HepG2 (cell line): ENCODE results near the gene INF2. TPM values are rescaled to one million over a fixed set of nuclear protein-coding genes. Genes with fewer than 3 reads are reported as not detected.

Source experiments
- DZIP1 ChIP-seq: sonication (generic); formaldehyde crosslinking; IDR thresholded peaks from 2 replicates; pipeline ENCODE4 v1.5.0; 2020; ENCODE audit warnings: mild to moderate bottlenecking, missing genetic modification reagents
- FOXM1 ChIP-seq: sonication (generic); formaldehyde crosslinking; IDR thresholded peaks from 2 replicates; pipeline ENCODE4 v1.5.0; 2020; ENCODE audit warnings: missing genetic modification reagents
- GMEB2 ChIP-seq: IDR thresholded peaks from 2 replicates; pipeline ENCODE4 v1.6.1; 2016; ENCODE audit warnings: missing biosample characterization, missing genetic modification reagents, low read depth
- GPBP1L1 ChIP-seq: sonication (generic); formaldehyde crosslinking; IDR thresholded peaks from 2 replicates; pipeline ENCODE4 v1.5.0; 2020; ENCODE audit warnings: mild to moderate bottlenecking, missing genetic modification reagents
- HOXA5 ChIP-seq: sonication (generic); formaldehyde crosslinking; IDR thresholded peaks from 2 replicates; pipeline ENCODE4 v1.4.0; 2020; ENCODE audit warnings: missing genetic modification reagents
- HOXA9 ChIP-seq: sonication (generic); formaldehyde crosslinking; IDR thresholded peaks from 2 replicates; pipeline ENCODE4 v1.8.1; 2022; ENCODE audit warnings: missing genetic modification reagents, mild to moderate bottlenecking, moderate library complexity, borderline replicate concordance
- JUN ChIP-seq: sonication (generic); formaldehyde crosslinking; IDR thresholded peaks from 2 replicates; pipeline ENCODE4 v1.4.0; 2020; ENCODE audit warnings: mild to moderate bottlenecking, missing genetic modification reagents
- THAP11 ChIP-seq: IDR thresholded peaks from 2 replicates; pipeline ENCODE4 v1.6.1; 2016; ENCODE audit warnings: missing biosample characterization, missing genetic modification reagents
- TRIM22 ChIP-seq: fragments of 450-650 bp; IDR thresholded peaks from 2 replicates; pipeline ENCODE4 v1.6.1; 2017
- WIZ ChIP-seq: sonication (generic); formaldehyde crosslinking; IDR thresholded peaks from 2 replicates; pipeline ENCODE4 v1.5.1; 2020; ENCODE audit warnings: mild to moderate bottlenecking, missing genetic modification reagents
- ZFX ChIP-seq: sonication (generic); formaldehyde crosslinking; IDR thresholded peaks from 2 replicates; pipeline ENCODE4 v1.4.0; 2020; ENCODE audit warnings: mild to moderate bottlenecking, low read depth, missing genetic modification reagents, moderate library complexity
- ZFY ChIP-seq: sonication (generic); formaldehyde crosslinking; IDR thresholded peaks from 2 replicates; pipeline ENCODE4 v1.4.0; 2020; ENCODE audit warnings: missing genetic modification reagents
- ZNF432 ChIP-seq: sonication (generic); formaldehyde crosslinking; IDR thresholded peaks from 2 replicates; pipeline ENCODE4 v1.5.0; 2020; ENCODE audit warnings: missing genetic modification reagents, mild to moderate bottlenecking, borderline replicate concordance
- ZNF513 ChIP-seq: sonication (generic); formaldehyde crosslinking; conservative IDR thresholded peaks from 2 replicates; pipeline ENCODE4 v1.5.0; 2020; ENCODE audit warnings: missing genetic modification reagents
- ZNF569 ChIP-seq: sonication (generic); formaldehyde crosslinking; IDR thresholded peaks from 2 replicates; pipeline ENCODE4 v1.5.0; 2020; ENCODE audit warnings: mild to moderate bottlenecking, missing genetic modification reagents, moderate library complexity, borderline replicate concordance
- ZNF720 ChIP-seq: sonication (generic); formaldehyde crosslinking; IDR thresholded peaks from 2 replicates; pipeline ENCODE4 v1.4.0; 2020; ENCODE audit warnings: missing genetic modification reagents
- ZSCAN22 ChIP-seq: sonication (generic); formaldehyde crosslinking; IDR thresholded peaks from 2 replicates; pipeline ENCODE4 v1.4.0; 2020; ENCODE audit warnings: mild to moderate bottlenecking, missing genetic modification reagents
- ZSCAN30 ChIP-seq: sonication (generic); formaldehyde crosslinking; IDR thresholded peaks from 2 replicates; pipeline ENCODE4 v1.5.0; 2020; ENCODE audit warnings: mild to moderate bottlenecking, missing genetic modification reagents
- polyA plus RNA-seq, 8 experiments: library from polyadenylated mRNA; depleted of rRNA in 3 of 8; stranded (reverse) in 7 of 8; unstranded in 1 of 8; fragments of >200 nt; fragmentation: Illumina TruSeq in 4 of 8; extraction: Trizol in 4 of 8; gene quantifications; 2 replicates each; pipeline versions ENCODE4 v1.2.1 to v1.2.3, GENCODE V29; 2011 to 2016; ENCODE audit warnings: low read depth in 4 of 8, missing spikeins in 1 of 8, mixed read lengths in 1 of 8; ENCODE audit not compliant: insufficient read depth in 1 of 8
- total RNA-seq, 5 experiments: library from RNA; depleted of rRNA; stranded (reverse); fragments of >200 nt; fragmentation: Illumina TruSeq; extraction: Trizol; gene quantifications; 2 replicates each; pipeline ENCODE4 v1.2.3, GENCODE V29; 2016; ENCODE audit warnings: low read depth in 1 of 5
- TF ChIP-seq, protein P1 (sequence below): sonication (generic); formaldehyde crosslinking; IDR thresholded peaks from 2 replicates; pipeline ENCODE4 v1.8.0; 2022; ENCODE audit warnings: mild to moderate bottlenecking, missing genetic modification reagents, moderate library complexity

Gene INF2
- total and polyA plus RNA-seq, 2 of the 13 experiments (the other 11 are each of a cell fraction or from before 2014, with no cell fraction given) = 16.4 to 26.4 TPM

GRCh38 chr14:104689109-104689880 is at the start of gene INF2 (continued):
- TF ChIP-seq DZIP1 (CRISPR knock-in tag) (no peak), THAP11 (0 out of 2 replicates have a peak, but pooled peaks have one; percentile 7), TRIM22 (no peak), HOXA9 (CRISPR knock-in tag) (no peak), ZFX (CRISPR knock-in tag) (peak; percentile 46), ZSCAN22 (CRISPR knock-in tag) (no peak), ZNF569 (no peak), ZNF720 (no peak), ZNF513 (CRISPR knock-in tag) (no peak), ZSCAN30 (no peak), FOXM1 (no peak), WIZ (CRISPR knock-in tag) (no peak), ZNF432 (CRISPR knock-in tag) (no peak), GMEB2 (CRISPR knock-in tag) (no peak), GPBP1L1 (CRISPR knock-in tag) (no peak), HOXA5 (CRISPR knock-in tag) (no peak), JUN (CRISPR knock-in tag) (no peak), ZFY (CRISPR knock-in tag) (peak; percentile 71)
- TF ChIP-seq, protein P1, sequence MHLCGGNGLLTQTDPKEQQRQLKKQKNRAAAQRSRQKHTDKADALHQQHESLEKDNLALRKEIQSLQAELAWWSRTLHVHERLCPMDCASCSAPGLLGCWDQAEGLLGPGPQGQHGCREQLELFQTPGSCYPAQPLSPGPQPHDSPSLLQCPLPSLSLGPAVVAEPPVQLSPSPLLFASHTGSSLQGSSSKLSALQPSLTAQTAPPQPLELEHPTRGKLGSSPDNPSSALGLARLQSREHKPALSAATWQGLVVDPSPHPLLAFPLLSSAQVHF (CRISPR knock-in tag) = 0 out of 2 replicates have a peak, but pooled peaks have one; percentile 4
